Embryonic facial prominence (tissue), 1 donor: Measurements from ENCODE around the gene DSCAML1.

Experiments
- DNase-seq: peaks from one replicate; pipeline ENCODE4 v3.0.0-alpha.2; 2016; ENCODE audit errors: extremely low spot score

DSCAML1 gene

DNA sequence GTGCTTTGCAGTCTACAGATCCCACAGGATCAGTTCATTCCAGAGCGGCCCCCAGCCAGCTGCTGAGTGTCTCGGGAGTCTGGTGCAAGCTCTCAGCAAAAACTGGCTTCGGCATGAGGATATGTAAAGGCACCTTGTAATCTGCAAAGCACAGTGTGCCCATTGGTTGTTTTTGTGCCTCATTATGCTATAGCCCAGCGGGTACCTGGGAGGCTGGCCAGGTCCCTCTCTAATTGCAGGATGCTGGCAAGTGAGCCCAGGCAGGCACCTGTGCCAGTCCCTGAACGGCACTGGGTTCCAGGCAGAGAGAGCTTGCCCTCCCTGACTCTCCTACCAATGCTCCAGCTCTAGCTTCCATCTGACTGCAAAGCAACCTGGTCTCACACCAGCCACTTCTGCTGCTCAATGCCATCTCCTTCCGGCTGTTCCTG, 128.7 kb downstream of the DSCAML1 start:
- DNase-seq = no peak

DNA sequence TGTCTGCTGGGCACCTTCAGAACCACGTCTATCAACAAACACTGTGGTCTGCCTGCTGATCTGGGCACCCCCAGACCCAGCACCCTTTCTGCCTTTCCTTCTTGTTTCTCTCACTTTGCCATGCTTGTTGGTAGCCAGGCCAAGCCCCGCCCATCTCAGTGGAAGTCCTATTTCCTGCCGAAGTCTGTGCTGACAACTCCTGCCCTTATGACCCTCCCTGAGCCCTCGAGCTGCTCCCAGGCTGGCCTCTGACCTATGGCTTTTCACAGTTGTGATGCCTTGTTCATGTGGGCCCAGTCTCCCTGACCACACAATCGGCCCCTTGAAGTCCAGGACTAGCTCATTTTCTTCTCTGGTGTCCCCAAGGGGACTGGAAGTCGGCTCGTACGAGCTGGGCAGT, 132.1 kb downstream of the DSCAML1 start:
- DNase-seq = no peak

DNA sequence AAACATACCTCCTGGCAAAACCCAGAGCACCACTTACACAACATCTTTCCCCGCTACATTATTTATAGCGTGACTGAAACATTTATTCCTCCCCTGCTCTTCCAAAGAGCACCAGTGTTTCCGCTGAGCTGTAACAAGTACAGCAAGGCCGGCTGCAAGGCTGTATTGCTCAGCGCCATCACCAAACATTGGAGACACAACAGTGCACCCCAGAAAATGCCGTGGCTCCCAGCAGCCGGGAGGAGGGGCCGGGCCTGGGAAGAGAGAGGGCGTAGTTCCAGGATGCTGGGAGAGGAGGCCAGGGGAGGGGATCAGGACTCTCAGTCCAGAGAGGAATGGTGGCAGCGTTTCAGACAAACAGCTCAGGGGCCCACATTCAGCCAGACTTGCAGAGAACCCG, 133.2 kb downstream of the DSCAML1 start:
- DNase-seq = peak; percentile 7

DNA sequence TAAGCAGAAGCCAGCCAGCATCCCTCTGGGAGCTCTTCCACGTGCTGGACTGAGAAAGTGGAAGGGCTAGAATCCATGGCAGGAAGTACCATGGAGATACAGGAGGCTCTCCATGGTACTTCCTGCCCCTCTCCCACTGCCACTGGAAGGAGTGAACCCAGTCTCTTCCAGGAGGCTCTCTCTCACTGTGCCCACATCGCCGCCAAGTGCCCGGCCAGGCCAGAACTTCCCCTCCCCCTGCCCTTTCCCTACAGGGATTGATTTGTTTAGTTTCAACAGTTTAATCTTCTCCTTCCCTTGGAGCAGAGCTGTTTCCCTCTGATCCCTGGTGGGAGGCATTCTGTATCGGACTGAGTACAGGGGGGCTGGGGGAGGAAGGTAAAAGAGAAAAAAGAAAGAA, 133.6 kb downstream of the DSCAML1 start:
- no peak for DNase-seq

DNA sequence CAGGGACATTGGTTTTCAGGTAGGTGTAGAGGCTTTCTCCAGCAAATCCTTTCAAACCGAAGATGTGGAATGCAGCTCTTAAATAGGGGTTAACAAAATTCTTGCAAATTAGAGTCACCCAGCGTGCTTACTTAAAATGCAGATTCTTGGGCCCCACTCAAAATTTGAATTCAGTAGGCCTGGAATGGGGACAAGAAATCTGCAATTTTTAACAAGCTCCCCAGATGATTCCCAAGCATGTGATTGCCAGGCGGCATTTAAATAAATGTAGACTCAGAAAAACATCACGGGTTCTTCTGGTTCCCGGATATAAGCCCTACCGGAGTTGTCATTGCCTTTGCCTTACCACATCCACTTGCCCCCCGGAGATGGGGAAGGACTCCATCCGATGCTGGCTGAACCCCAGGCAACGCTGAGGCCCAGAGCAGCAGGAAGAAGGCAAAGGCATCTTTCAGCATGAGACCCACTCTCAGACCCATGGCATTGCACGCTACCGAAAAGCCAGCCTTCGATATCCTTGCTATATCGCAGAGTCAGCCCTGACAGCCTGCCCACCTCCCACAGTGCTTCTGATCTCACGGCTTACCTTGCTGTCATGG, 134.2 kb downstream of the DSCAML1 start:
- no peak for DNase-seq

DNA sequence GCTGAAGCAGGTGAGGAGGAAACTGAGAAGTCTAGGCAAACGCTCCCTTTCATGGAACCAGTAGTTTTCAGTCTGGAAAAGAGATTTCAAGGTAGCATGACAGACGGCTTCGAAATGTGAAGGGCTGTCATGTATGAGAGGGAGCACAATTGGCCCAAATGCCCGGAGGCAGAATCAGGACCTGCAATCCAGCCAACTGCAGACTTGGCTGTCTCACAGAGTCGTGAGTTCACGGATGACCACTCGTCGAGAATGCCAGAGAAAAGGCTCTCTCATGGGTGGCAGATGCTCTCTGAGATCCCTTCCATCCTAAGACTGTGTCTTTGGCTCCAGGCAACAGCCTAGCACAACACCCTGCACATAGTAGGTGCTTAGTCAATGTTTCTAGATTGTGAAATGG, 134.8 kb downstream of the DSCAML1 start:
- DNase-seq = no peak

DNA sequence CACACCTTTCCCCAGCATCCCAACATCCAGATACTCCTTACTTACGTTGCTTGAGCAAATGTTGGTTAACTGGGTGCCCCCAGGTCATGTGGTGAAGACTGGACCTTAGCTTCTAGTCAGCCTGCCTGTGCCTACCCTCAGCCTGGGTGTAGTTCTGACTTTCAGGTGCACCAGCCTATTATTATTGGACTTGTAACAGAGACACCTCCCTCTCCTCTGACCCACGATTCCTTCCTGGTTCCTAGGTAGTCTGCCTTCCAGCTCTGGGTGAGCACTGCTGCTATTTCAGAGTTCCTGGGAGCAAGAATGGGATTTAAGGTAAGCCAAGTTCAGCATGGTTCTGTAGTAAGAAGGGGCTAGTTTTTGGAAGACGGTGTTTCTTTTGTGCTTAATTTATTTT, 138.2 kb downstream of the DSCAML1 start:
- no peak for DNase-seq

DNA sequence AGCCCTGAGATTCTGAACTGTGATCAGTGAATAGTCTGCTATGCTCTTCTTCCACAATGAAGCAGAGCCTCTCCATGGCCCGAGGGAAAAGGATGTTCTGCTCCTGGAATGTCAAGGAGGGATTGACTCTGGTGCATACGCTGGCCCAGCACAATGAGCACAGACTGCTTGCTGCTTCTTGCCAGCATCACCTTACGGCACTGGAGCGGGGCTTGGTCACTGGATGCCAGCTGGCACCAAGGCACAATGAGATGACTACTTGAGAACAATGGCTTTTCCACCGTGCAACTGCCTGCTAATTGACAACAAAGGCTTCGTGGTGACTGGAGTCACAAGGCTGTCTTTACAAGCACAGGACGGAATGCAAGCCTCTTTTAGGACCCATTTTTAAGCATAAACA, 139.2 kb downstream of the DSCAML1 start:
- DNase-seq = no peak

DNA sequence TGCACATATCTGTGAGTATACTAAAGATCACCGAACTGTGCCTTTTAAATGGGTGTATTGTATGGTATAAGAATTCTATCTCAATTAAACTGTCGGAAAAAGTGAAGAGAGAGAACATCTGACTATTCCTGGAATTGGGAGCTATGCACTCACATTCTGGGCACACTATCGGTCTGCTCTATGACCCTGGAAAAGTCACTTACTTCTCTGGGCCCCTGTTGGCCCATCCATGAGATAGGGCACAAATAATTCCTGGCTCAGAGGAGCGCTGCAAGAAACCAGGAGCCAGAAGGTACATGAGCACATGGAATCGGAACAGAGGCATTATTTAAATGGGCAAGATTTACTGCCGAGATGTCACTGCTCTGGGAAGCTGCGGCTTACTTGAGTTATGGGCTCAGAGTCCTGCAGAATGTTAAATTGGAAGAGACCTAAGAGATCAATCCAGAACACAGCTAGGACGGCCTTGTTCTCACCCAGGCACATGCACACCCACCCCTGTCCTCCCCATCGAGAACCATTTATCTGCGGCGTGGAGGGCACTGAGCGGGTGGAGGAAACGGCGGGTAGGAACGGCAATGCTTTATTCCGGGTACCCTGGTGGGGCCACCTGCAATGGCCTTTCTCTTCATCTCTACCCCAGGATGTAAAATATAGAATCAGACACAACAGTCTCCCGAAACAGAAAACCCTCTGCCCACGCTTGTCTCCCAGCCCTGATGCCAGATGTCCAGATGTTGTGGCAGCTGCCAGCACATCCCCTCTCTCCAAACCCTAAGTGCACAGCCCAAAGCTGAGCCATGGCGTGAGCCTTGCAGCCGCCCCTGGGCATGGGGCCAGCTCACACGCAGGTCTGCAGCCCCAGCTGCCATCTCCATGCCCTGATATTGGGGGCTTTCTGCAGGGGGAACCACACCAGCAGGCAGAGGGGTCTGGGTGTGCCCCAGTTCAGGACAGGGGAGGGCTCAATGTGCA, 142.4 kb downstream of the DSCAML1 start:
- DNase-seq = no peak

DNA sequence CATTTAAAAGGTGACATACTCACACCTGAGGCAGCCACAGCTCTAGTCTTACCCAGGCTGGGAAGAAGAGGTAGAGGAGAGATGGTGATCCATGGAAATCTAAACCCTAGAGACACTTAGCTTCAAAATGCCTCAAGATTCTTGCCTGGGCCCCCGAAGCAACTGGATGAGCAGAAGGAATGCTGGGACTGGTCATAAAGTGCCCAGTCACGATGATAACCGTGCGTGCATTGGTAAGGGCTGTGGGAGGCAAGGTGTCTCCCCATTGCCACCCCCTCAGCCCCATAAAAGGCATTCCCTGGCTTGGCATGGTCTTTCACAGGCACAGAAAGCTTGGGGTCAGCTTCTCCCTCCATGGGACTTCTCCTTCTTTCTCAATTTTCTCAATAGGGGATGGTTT, 144.5 kb downstream of the DSCAML1 start:
- DNase-seq = no peak

DNA sequence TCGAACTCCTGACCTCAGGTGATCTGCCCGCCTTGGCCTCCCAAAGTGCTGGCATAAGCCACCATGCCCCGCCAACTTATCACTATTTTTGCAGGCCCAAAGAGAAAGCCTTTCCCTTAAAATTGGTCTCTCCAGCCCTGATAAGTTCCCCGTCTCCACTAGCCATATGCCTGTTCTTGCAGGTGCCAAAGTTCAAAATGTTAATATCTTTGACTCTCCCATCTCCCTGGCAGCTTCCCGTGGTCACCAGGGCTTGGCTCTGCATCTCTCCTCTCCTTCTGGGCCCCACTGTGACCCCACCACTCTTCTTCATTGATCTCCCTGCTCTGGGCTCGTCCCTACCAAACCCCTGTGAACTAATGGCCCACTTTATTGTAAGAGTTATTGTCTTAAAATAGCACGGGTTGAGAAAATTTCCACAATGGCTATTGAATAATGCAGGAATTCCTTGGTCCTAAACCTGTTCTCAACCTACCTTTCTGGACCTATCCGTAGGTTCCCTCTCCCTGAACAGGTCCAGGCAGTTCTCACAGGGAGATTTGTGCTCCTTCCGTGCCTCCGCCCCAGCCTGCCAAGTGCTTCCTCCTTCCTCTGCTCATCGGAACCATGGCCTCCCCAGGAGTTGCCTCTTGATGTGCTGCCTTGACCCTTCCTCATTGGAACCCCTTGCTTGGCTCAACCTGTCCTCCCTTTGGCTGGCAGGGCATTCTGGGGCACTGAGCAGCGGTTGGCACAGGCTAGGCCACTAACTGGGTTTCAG, 147.5 kb downstream of the DSCAML1 start:
- no peak for DNase-seq

DNA sequence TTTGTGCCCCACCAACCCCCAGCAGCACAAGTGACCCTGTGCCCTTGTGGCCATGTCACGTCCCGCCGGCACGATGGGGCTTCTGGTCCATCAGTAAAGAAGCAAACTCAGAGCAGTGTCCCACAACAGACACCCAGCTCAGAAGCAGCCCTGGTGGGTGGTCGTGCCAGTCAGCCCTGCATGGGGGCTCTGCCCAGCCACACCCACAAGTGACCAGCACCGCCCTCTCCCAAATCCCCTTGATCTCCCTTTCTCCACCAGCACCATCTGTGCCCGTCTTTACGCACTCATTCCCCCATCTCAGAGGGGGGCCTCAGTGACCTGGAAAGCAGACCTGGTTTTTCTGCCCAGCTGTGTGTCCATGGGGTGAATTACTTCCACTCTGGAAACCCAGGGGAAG, 149.1 kb downstream of the DSCAML1 start:
- no peak for DNase-seq

DNA sequence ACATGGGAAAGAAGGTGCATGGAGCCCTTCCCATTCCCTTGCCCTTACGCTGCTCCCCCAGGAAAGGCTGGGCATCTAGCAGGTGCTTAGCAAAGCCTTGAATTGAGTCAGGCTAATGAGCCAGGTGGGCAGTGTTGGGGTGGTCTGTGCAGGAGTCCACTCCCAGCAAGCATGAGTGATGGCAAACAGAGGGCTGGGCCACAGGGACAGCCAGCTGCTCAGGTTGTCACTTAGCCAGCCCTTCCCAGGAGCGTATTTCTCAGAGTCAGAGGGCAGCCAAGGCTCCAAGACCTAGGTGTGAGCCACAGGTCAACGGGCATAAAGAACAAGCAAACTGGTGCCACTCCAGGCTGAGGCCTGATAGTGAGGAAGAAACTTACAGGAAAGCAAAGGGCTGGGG, 149.8 kb downstream of the DSCAML1 start:
- no peak for DNase-seq

DNA sequence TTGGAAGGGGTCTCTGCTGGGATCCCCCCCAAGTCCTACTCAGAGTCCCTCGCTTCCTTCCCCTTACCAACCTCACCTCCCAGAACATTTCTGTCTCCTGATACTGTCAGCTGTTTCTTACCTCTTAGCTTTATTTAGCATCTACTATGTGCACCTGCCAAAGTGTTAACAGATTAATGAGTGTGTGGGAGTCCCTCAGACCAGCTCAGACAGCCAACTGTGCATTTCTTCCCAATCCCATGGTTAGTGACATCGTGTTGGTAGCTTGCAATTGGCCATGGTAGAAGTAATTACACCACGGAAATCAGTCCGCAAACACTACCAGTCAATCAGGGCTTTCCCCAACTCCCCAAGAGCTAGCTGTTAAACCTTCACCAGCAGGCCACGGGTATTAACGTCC, 150.6 kb downstream of the DSCAML1 start:
- DNase-seq = no peak

DNA sequence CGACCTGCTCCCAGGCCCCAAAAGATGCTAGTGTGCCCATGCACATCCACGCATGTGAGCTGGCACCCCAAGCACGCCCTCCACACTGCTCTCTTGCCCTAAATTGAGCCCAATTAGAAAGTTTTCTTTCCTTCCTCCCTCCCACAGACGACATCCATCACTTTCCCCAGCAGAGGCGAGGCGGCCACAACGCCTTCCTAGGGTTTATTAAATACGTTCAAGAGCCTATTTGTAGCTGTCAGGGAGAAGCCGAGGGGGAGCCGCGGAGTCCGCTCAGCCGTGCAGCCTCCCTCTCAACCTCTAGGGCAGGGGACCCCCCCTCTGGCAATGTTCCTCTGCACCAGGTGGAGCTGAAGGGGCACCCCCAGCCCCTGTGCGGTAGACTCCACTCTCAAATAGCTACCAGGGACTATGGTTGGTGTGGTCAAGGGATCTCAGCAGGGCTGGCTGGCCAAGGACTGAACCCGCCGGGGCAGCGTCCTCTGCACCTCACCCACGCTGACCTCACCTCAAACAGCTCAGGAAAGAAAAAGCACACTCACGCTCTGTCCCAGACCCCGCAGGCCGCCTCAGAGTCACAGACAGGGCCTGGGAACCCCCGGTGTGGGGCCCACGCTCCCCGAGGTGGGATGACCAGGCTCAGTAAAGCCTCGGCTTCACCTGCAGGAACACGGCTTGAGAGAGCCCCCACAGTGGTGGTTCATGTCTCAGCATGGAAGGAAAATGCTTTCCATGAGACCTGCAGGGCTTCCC, 152.4 kb downstream of the DSCAML1 start:
- no peak for DNase-seq

DNA sequence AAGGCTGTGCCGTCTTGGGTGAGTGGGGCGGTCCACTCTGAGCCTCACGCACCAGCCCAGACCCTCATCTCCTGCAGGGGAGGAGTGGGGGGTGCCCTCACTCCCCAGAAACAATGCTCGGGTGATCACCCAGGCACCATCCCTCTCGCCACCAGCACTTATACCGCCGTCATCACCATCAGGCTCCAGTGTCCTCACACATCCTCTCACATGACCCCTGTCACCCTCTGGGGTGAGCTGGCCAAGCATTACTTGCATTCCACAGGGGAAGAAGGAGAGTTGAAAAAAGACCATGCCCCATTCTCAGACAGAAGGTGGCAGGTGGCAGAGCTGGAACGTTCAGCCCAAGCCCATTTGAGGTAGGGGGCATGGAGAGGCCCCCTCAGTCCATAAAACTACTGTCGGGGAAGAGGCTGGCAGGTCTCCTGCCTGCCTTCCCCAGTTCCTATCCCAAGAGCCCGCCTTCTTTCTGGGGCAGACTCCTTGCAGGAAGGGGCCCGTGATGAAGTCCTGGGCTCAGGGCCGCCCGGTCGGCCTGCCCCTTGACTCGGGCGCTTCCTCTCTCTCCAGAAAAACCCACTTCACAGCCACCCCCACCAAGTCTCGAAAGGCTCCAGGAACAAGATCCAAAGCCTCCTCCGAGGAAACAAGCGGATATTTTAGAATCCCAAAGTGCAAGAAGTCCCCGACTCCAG, 153.3 kb downstream of the DSCAML1 start:
- no peak for DNase-seq

DNA sequence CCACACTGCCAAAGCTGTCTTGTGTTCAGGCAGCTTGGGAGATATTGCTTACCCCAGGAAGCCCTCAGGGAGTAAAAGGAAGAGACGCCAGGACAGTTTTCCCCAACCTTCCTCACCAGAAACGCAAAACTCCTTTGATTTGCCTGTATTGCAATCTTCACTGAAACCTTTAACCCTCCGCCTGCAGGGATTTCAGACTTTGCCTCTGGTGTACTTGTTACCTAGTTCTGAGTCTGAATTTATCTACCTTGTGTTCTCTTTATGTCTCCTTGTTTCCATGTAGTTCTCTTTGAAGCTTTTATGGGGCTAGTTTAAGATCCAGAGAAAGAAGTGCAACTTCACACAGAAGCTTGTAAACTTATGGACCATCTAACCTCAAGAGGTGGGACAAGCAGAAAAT, 154.2 kb downstream of the DSCAML1 start:
- no peak for DNase-seq

DNA sequence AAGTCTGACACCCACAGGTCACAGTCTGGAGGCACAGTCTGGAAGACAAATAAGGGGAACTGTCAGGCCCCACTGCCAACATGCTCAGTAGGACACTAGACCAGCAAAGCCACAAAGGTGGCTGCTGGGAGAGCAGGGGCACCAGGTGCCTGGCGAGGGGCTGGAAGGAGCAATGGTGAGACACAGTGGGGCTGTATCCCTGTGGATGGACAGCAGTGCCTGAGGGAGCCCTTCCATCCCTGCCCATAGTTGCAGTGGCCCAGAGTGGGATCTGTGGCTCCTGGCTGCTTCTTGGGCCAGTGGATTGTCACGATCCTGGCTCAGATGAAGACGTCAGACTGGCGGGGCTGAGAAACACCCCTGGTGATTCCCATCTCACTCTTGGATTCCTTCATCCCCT, 154.6 kb downstream of the DSCAML1 start:
- no peak for DNase-seq

DNA sequence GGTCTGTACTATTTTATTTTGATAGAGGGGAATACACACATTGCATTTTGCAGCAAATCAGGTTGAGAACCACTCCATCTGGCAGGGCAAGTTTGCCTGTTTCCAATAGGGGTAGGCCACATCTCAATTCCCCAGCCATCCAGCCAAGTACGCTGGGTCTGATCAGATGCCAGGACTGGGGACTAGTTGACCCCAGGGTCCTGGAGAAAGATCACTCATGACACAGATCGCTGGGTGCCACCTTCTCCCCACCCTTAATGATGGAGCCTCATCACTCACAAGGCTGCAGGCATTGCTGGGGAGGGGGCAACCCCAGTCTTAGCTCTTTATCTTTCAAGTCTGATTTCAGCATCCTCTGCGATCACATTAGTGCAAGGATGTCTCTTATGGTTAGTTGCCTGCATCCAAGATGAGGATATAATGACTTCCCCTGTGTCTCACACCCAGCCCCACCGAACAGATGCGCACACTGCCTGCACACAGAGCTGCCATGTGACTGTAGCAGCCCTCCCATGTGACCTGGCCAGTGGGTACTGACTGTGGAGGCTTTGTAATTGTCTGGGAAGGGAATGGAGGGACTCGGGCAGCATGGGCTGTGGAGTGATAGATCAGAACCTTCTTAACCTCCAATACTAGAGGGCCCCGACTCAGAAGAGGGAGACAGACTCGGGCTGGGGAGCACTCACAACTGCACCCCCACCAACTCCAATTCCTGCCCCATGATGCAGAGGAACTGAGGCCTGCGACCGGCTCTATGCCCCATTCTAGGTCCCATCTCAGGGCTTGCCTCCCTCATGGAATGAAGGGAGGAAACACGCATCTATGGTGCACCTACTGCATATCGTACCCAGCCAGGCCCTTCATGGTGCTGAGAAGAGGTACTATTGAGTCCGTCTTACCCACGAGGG, 155.8 kb downstream of the DSCAML1 start:
- no peak for DNase-seq

DNA sequence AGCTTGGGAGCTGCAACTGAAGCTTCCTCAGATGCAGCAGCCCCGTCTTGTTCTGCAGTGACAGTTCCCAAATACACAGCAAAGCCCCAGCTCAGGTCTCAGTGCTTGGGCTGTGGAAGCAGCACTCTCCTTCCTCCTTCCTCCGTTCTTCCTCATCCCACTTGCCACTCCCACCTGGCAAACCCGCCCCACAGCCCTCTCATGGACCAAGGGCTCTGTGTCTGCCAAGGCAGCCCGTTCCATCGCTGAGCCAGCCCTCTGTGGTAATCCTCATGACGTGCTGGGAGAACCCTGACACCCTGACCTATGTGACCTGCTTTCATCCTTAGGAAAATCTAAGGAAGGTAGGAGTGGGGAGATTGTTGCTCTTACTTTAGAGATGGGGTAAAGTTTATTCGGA, 157.0 kb downstream of the DSCAML1 start:
- no peak for DNase-seq
